GM12878 (cell line): ENCODE data around the gene AARSD1. TPM values are rescaled to one million over a fixed set of nuclear protein-coding genes. Genes with fewer than 3 reads are reported as not detected.

Source experiments
- ATAC-seq: fragments of 200-7000 bp; cut with Tn5 transposase; 3 replicates; pipeline ENCODE4 v1.9.1; 2020; ENCODE audit warnings: mild to moderate bottlenecking, moderate library complexity
- BruUV-seq: library from RNA; stranded (reverse); fragments of 400-500 nt; replicated peaks from 2 replicates; lab custom pipeline; 2021; lab: Mats Ljungman, UMichigan
- CTCF ChIA-PET: fragments of 300-600 bp; sonication (Branson Sonifier 250); formaldehyde crosslinking; extraction: SDS; loops from one replicate; lab custom pipeline; 2021; ENCODE audit warnings: inconsistent platforms; lab: Yijun Ruan, JAX
- POLR2A ChIA-PET: fragments of 350-600 bp; formaldehyde crosslinking; extraction: SDS; loops from one replicate; lab custom pipeline; 2021; ENCODE audit warnings: inconsistent platforms; lab: Charles Lee
- RAD21 ChIA-PET: fragments of 300-600 bp; sonication (Branson Sonifier 250); formaldehyde crosslinking; loops from one replicate; lab custom pipeline; 2023; ENCODE audit warnings: antibody characterized with exemption; ENCODE audit not compliant: unreplicated experiment; lab: Charles Lee
- SMC1A ChIA-PET: fragments of 300-600 bp; sonication (Branson Sonifier 250); formaldehyde crosslinking; loops from one replicate; lab custom pipeline; 2023; ENCODE audit not compliant: unreplicated experiment, uncharacterized antibody; lab: Charles Lee
- DNase-seq: peaks from one replicate; pipeline ENCODE4 v3.0.0-alpha.2; 2011; ENCODE audit warnings: low read depth, low spot score
- FAIRE-seq: peaks from 3 replicates; lab custom pipeline; 2011; peaks lifted over from hg19 to GRCh38; lab: Jason Lieb, UNC
- H2AFZ ChIP-seq: 2 replicates; pipeline ENCODE4 v1.6.0; 2011; ENCODE audit warnings: low read depth, low read length, control low read depth; ENCODE audit not compliant: control insufficient read depth
- H3K27ac ChIP-seq: 2 replicates; pipeline ENCODE4 v1.5.1; 2011; ENCODE audit warnings: control low read depth; ENCODE audit not compliant: control insufficient read depth, insufficient read depth
- H3K27me3 ChIP-seq, 2 experiments: replicated peaks in 1 of 2; 2 replicates each; pipeline versions ENCODE4 v1.6.0 to v1.6.1; 2011; ENCODE audit warnings: low read length in 1 of 2; ENCODE audit not compliant: control insufficient read depth in 2 of 2, insufficient read depth in 2 of 2
- H3K36me3 ChIP-seq, 2 experiments: 2 replicates each; pipeline ENCODE4 v1.5.1; 2011; ENCODE audit warnings: low read length in 1 of 2; ENCODE audit not compliant: control insufficient read depth in 2 of 2, insufficient read depth in 2 of 2
- H3K4me1 ChIP-seq: 2 replicates; pipeline ENCODE4 v1.6.1; 2011; ENCODE audit warnings: mild to moderate bottlenecking, low read length, moderate library complexity, mixed read lengths; ENCODE audit not compliant: control insufficient read depth, insufficient read depth
- H3K4me2 ChIP-seq: 2 replicates; pipeline ENCODE4 v1.6.0; 2011; ENCODE audit warnings: control low read depth; ENCODE audit not compliant: control insufficient read depth, insufficient read depth
- H3K4me3 ChIP-seq: fragments of 200-600 bp; sonication (generic); 2 replicates; pipeline ENCODE4 v1.5.1; 2016
- H3K79me2 ChIP-seq: 2 replicates; pipeline ENCODE4 v1.6.0; 2011; ENCODE audit warnings: low read length; ENCODE audit not compliant: control insufficient read depth, insufficient read depth
- H3K9ac ChIP-seq: 2 replicates; pipeline ENCODE4 v1.8.0; 2011; ENCODE audit warnings: low read length, control low read depth, mixed read lengths; ENCODE audit not compliant: control insufficient read depth, insufficient read depth
- H3K9me3 ChIP-seq: replicated peaks from 3 replicates; pipeline ENCODE4 v1.5.1; 2011; ENCODE audit warnings: mild to moderate bottlenecking, low read length; ENCODE audit not compliant: control insufficient read depth, insufficient read depth
- H4K20me1 ChIP-seq: 2 replicates; pipeline ENCODE4 v1.6.0; 2011; ENCODE audit not compliant: control insufficient read depth, insufficient read depth
- ATF3 ChIP-seq: IDR thresholded peaks from 2 replicates; pipeline ENCODE4 v1.6.1; 2011; ENCODE audit warnings: low read depth, mild to moderate bottlenecking, low read length, moderate library complexity, borderline replicate concordance; ENCODE audit errors: extremely low read depth
- E2F4 ChIP-seq: IDR thresholded peaks from 2 replicates; pipeline ENCODE4 v1.6.1; 2012; ENCODE audit warnings: low read depth, low read length, improper control_type of control experiment
- FOS ChIP-seq: IDR thresholded peaks from 3 replicates; pipeline ENCODE4 v1.6.1; 2011; ENCODE audit warnings: borderline replicate concordance; ENCODE audit not compliant: insufficient read length; ENCODE audit errors: extremely low read depth
- HDAC2 ChIP-seq: fragments of 200-600 bp; sonication (generic); IDR thresholded peaks from 2 replicates; pipeline ENCODE4 v1.6.1; 2017
- JUNB ChIP-seq: IDR thresholded peaks from 2 replicates; pipeline ENCODE4 v1.6.1; 2016; ENCODE audit warnings: antibody characterized with exemption, mild to moderate bottlenecking
- LARP7 ChIP-seq: fragments of 450-650 bp; IDR thresholded peaks from 2 replicates; pipeline ENCODE4 v1.6.1; 2017; ENCODE audit warnings: mild to moderate bottlenecking
- MEF2A ChIP-seq: IDR thresholded peaks from 2 replicates; pipeline ENCODE4 v1.6.1; 2011; ENCODE audit warnings: low read depth, mild to moderate bottlenecking, low read length, moderate library complexity; ENCODE audit not compliant: insufficient read depth
- MYB ChIP-seq: fragments of 150-350 bp; IDR thresholded peaks from 2 replicates; pipeline ENCODE4 v1.6.1; 2014; ENCODE audit warnings: mild to moderate bottlenecking, low read depth, low read length, borderline replicate concordance
- NFYA ChIP-seq: IDR thresholded peaks from 2 replicates; pipeline ENCODE4 v1.6.1; 2011; ENCODE audit warnings: low read depth, mild to moderate bottlenecking, low read length, improper control_type of control experiment, borderline replicate concordance
- PAX5 ChIP-seq: IDR thresholded peaks from 2 replicates; pipeline ENCODE4 v1.6.1; 2011; ENCODE audit warnings: low read depth, low read length, borderline replicate concordance
- POU2F2 ChIP-seq: IDR thresholded peaks from 3 replicates; pipeline ENCODE4 v1.6.1; 2011; ENCODE audit warnings: low read depth, mild to moderate bottlenecking, low read length, borderline replicate concordance
- SMARCA5 ChIP-seq: fragments of 450-650 bp; IDR thresholded peaks from 2 replicates; pipeline ENCODE4 v1.6.1; 2017; ENCODE audit warnings: mild to moderate bottlenecking
- SRF ChIP-seq, 2 experiments: IDR thresholded peaks; 2 replicates each; pipeline ENCODE4 v1.6.1; 2011; ENCODE audit warnings: low read depth in 2 of 2, low read length in 2 of 2, mild to moderate bottlenecking in 1 of 2, moderate library complexity in 1 of 2
- TAF1 ChIP-seq: IDR thresholded peaks from 2 replicates; pipeline ENCODE4 v1.6.1; 2011; ENCODE audit warnings: mild to moderate bottlenecking, low read depth, low read length, borderline replicate concordance
- TCF12 ChIP-seq: IDR thresholded peaks from 2 replicates; pipeline ENCODE4 v1.6.1; 2011; ENCODE audit warnings: low read depth, mild to moderate bottlenecking, low read length
- USF2 ChIP-seq: IDR thresholded peaks from 2 replicates; pipeline ENCODE4 v1.6.1; 2011; ENCODE audit warnings: low read depth, low read length, improper control_type of control experiment, borderline replicate concordance
- YBX1 ChIP-seq: fragments of 450-650 bp; IDR thresholded peaks from 2 replicates; pipeline ENCODE4 v1.6.1; 2016; ENCODE audit warnings: antibody characterized with exemption
- ZNF217 ChIP-seq: fragments of 450-650 bp; IDR thresholded peaks from 2 replicates; pipeline ENCODE4 v1.6.1; 2017; ENCODE audit warnings: antibody characterized with exemption, mild to moderate bottlenecking
- ZZZ3 ChIP-seq: IDR thresholded peaks from 2 replicates; pipeline ENCODE4 v1.6.1; 2011; ENCODE audit warnings: low read depth; ENCODE audit not compliant: control insufficient read depth, insufficient read length
- WGBS: methylation state at CpG from one replicate; pipeline ENCODE4 v1.1.6; 2016; ENCODE audit warnings: low lambda C conversion rate; ENCODE audit not compliant: insufficient replicate concordance, insufficient coverage; ENCODE audit errors: missing lambda C conversion rate; 5-methylcytosine and 5-hydroxymethylcytosine counted together
- in situ Hi-C: fragments of 300-500 bp; cut with MboI; formaldehyde crosslinking; loops from 9 replicates; pipeline ENCODE4 v1.14.3; 2018; ENCODE audit warnings: mixed read lengths
- intact Hi-C: fragments of 100-400 bp; cut with micrococcal nuclease; formaldehyde crosslinking; loops from one replicate; pipeline ENCODE4 v1.14.2; 2022; ENCODE audit not compliant: unreplicated experiment
- polyA plus RNA-seq, 11 experiments: library from polyadenylated mRNA; depleted of rRNA in 4 of 11; unstranded in 6 of 11; stranded (reverse) in 5 of 11; fragments of >200 nt; fragmentation: Nextera tagmentation in 4 of 11; fragmentation: Illumina TruSeq in 1 of 11; extraction: Ambion mirVana in 4 of 11; extraction: Trizol in 1 of 11; gene quantifications; 1 replicate in 1 of 11; 2 replicates in 10 of 11; pipeline versions ENCODE4 v1.2.1 to v1.2.3, GENCODE V29; 2011 to 2016; ENCODE audit warnings: inconsistent platforms in 2 of 11, missing spikeins in 2 of 11, low read depth in 1 of 11
- total RNA-seq, 4 experiments: library from RNA; depleted of rRNA in 3 of 4; stranded (reverse); fragments of >200 nt in 3 of 4; fragmentation: Illumina TruSeq in 1 of 4; extraction: Trizol in 1 of 4; gene quantifications; 2 replicates each; pipeline versions ENCODE4 v1.2.1 to v1.2.3, GENCODE V29; 2013 to 2021

Gene AARSD1
- total and polyA plus RNA-seq, 10 of the 15 experiments (the other 5 are each of a cell fraction or from before 2014, with no cell fraction given): 32.2 to 86.2 (median 52.8) TPM

- no peak for DNase-seq
- RAD21 ChIA-PET: no interaction called here
Observed at GRCh38 chr17:42913981-42914617, 50.2 kb downstream of the AARSD1 start.

GRCh38 chr17:42913522-42913921 lies 50.7 kb downstream of the AARSD1 start:
- Histone ChIP-seq H3K4me2 (no peak overlapping the region), H3K4me1 (no peaks in the 10 kb centered on the region), H3K27me3 (no peaks in the 10 kb centered on the region; a peak in 1 of 4 replicates), H2AFZ (no peak overlapping the region), H3K36me3 (no peaks in the 10 kb centered on the region), H3K4me3 (no peak overlapping the region), H3K9me3 (no peaks in the 10 kb centered on the region), H3K79me2 (no peaks in the 10 kb centered on the region), H3K27ac (no peak overlapping the region), H4K20me1 (no peaks in the 10 kb centered on the region), H3K9ac (no peak overlapping the region)
- no peak for FAIRE-seq
- in situ Hi-C loops: no loop called here
- ChIA-PET RAD21 (no interaction called here), CTCF (no interaction called here), SMC1A (interaction anchor here (1.4 kb wide), 1 partner anchor 48 kb away, joined by 3 read pairs; no protein-coding TSS in a partner anchor), POLR2A (no interaction called here)
- 50% methylated on average over 2 of the region's 2 CpGs for WGBS
- no peak for DNase-seq
- intact Hi-C loops: no loop called here
- ATAC-seq: no peak
- no TSS peak for BruUV-seq
- no peak for TF ChIP-seq ATF3
- TF ChIP-seq TCF12: no peak
- no peak for TF ChIP-seq SRF (IDR thresholded peaks at IDR 0.05; ENCODE audit: low read depth in 2 of 2, low read length in 2 of 2)
- no peak for TF ChIP-seq ZNF217
- no peak for TF ChIP-seq PAX5
- no peak for TF ChIP-seq E2F4
- TF ChIP-seq MYB: no peak
- no peak for TF ChIP-seq TAF1
- no peak for TF ChIP-seq HDAC2
- TF ChIP-seq JUNB: no peak
- no peak for TF ChIP-seq USF2
- TF ChIP-seq FOS: no peak
- TF ChIP-seq MEF2A: no peak
- TF ChIP-seq NFYA: no peak

More at GRCh38 chr17:42913981-42914617, 50.2 kb downstream of the AARSD1 start:
- H3K9ac ChIP-seq: no peak overlapping the region
- no peaks in the 10 kb centered on the region for H3K79me2 ChIP-seq
- no peaks in the 10 kb centered on the region; a peak in 1 of 4 replicates for H3K27me3 ChIP-seq
- TF ChIP-seq ZZZ3 (no peak), POU2F2 (no peak), YBX1 (no peak), LARP7 (no peak), SMARCA5 (no peak)
- H3K4me3 ChIP-seq: no peak overlapping the region
- H3K9me3 ChIP-seq: no peaks in the 10 kb centered on the region
- no peaks in the 10 kb centered on the region for H4K20me1 ChIP-seq
- no TSS peak for BruUV-seq
- H3K36me3 ChIP-seq: no peaks in the 10 kb centered on the region
- H3K4me2 ChIP-seq: no peak overlapping the region
- H2AFZ ChIP-seq: no peak overlapping the region
- no peak overlapping the region for H3K27ac ChIP-seq
- FAIRE-seq: no peak
- H3K4me1 ChIP-seq: no peaks in the 10 kb centered on the region
- ATAC-seq: no peak
- SMC1A ChIA-PET: interaction anchor here (1.4 kb wide), 1 partner anchor 49 kb away, joined by 3 read pairs; no protein-coding TSS in a partner anchor
- POLR2A ChIA-PET: no interaction called here
- in situ Hi-C loops: no loop called here
- intact Hi-C loops: no loop called here
- 59% methylated on average over 3 of the region's 3 CpGs for WGBS
- CTCF ChIA-PET: interaction anchor here (6.7 kb wide), 1 partner anchor 16 kb away, joined by 40 read pairs; no protein-coding TSS in a partner anchor
